Caco-2 (cell line): Measurements from ENCODE around the gene KRT2. TPM values are rescaled to one million over a fixed set of nuclear protein-coding genes. Genes with fewer than 3 reads are reported as not detected.

Experiments
- BruUV-seq: library from RNA; stranded (reverse); fragments of 400-500 nt; replicated peaks from 2 replicates; lab custom pipeline; 2021; lab: Mats Ljungman, UMichigan
- CTCF ChIA-PET: fragments of 300-600 bp; sonication (Branson Sonifier 250); formaldehyde crosslinking; loops from one replicate; lab custom pipeline; 2022; ENCODE audit warnings: antibody characterized with exemption; lab: Charles Lee
- POLR2A ChIA-PET: fragments of 300-600 bp; sonication (Branson Sonifier 250); formaldehyde crosslinking; loops from one replicate; lab custom pipeline; 2022; ENCODE audit warnings: antibody characterized with exemption; lab: Charles Lee
- DNase-seq, 2 experiments: peaks; one replicate each; pipeline versions ENCODE4 v3.0.0 to v3.0.0-alpha.2; 2020 to 2022
- H3K27me3 ChIP-seq: replicated peaks from 2 replicates; pipeline ENCODE4 v1.6.0; 2011; ENCODE audit warnings: low read length; ENCODE audit not compliant: control insufficient read depth, insufficient read depth
- H3K36me3 ChIP-seq: 2 replicates; pipeline ENCODE4 v1.5.1; 2011; ENCODE audit warnings: low read length; ENCODE audit not compliant: control insufficient read depth, insufficient read depth
- H3K4me1 ChIP-seq: fragments of 250-450 bp; sonication (Bioruptor Pico); 2 replicates; pipeline ENCODE4 v1.5.1; 2020; ENCODE audit warnings: mild to moderate bottlenecking
- H3K4me3 ChIP-seq: 2 replicates; pipeline ENCODE4 v1.5.1; 2011; ENCODE audit warnings: low read depth, mild to moderate bottlenecking, control low read depth, low read length
- H3K9me3 ChIP-seq: fragments of 250-450 bp; sonication (Bioruptor Pico); 2 replicates; pipeline ENCODE4 v1.5.1; 2020; ENCODE audit warnings: mild to moderate bottlenecking, moderate library complexity
- H3K27ac Mint-ChIP-seq: one replicate; pipeline ENCODE4 v1.8.0; 2022; ENCODE audit warnings: mixed read lengths; ENCODE audit not compliant: unreplicated experiment
- H3K27me3 Mint-ChIP-seq: one replicate; pipeline ENCODE4 v1.8.0; 2022; ENCODE audit warnings: mixed read lengths; ENCODE audit not compliant: insufficient read depth, unreplicated experiment
- H3K36me3 Mint-ChIP-seq: one replicate; pipeline ENCODE4 v1.8.0; 2022; ENCODE audit warnings: mild to moderate bottlenecking, mixed read lengths; ENCODE audit not compliant: insufficient read depth, unreplicated experiment
- H3K4me1 Mint-ChIP-seq: one replicate; pipeline ENCODE4 v1.8.0; 2022; ENCODE audit warnings: low read depth, mixed read lengths; ENCODE audit not compliant: unreplicated experiment
- H3K4me3 Mint-ChIP-seq: one replicate; pipeline ENCODE4 v1.8.0; 2022; ENCODE audit warnings: mild to moderate bottlenecking, moderate library complexity, mixed read lengths; ENCODE audit not compliant: unreplicated experiment
- H3K9me3 Mint-ChIP-seq: one replicate; pipeline ENCODE4 v1.8.0; 2022; ENCODE audit warnings: mixed read lengths; ENCODE audit not compliant: unreplicated experiment
- CTCF ChIP-seq, 2 experiments: fragments of 200-600 bp in 1 of 2; IDR thresholded peaks; 1 replicate in 1 of 2; 2 replicates in 1 of 2; pipeline versions ENCODE4 v1.5.1 to v1.8.0; 2011 to 2022; ENCODE audit warnings: antibody characterized with exemption in 1 of 2, control low read depth in 1 of 2, inconsistent platforms in 1 of 2, low read depth in 1 of 2, low read length in 1 of 2, mild to moderate bottlenecking in 1 of 2, moderate library complexity in 1 of 2; ENCODE audit not compliant: insufficient read depth in 1 of 2, severe bottlenecking in 1 of 2, unreplicated experiment in 1 of 2
- intact Hi-C: fragments of 100-400 bp; cut with micrococcal nuclease; formaldehyde crosslinking; loops from one replicate; pipeline ENCODE4 v1.10.0; 2022; ENCODE audit not compliant: unreplicated experiment
- total RNA-seq: library from RNA; stranded (reverse); gene quantifications from 2 replicates; pipeline ENCODE4 v1.2.3, GENCODE V29; 2022

The KRT2 gene
- total RNA-seq, 1 experiment from 2014 or later = not detected

GRCh38 chr12:52633383-52633782, 18.6 kb downstream of the KRT2 start:
- Mint-ChIP-seq H3K36me3 (no peaks in the 10 kb centered on the region), H3K27ac (no peak overlapping the region), H3K9me3 (no peaks in the 10 kb centered on the region), H3K4me3 (no peak overlapping the region), H3K4me1 (no peaks in the 10 kb centered on the region), H3K27me3 (no peaks in the 10 kb centered on the region)
- no peaks in the 10 kb centered on the region for H3K27me3 ChIP-seq
- no peak overlapping the region for H3K4me3 ChIP-seq
- BruUV-seq = no TSS peak
- DNase-seq = no peak
- no peaks in the 10 kb centered on the region for H3K9me3 ChIP-seq
- no peaks in the 10 kb centered on the region for H3K36me3 ChIP-seq
- intact Hi-C loops = no loop called here
- H3K4me1 ChIP-seq = no peaks in the 10 kb centered on the region
- POLR2A ChIA-PET = no interaction called here
- no peak for TF ChIP-seq CTCF (IDR thresholded peaks at IDR 0.05; ENCODE audit: insufficient read depth in 1 of 2, low read depth in 1 of 2, low read length in 1 of 2, severe bottlenecking in 1 of 2, unreplicated experiment in 1 of 2)
- CTCF ChIA-PET = no interaction called here

DNA sequence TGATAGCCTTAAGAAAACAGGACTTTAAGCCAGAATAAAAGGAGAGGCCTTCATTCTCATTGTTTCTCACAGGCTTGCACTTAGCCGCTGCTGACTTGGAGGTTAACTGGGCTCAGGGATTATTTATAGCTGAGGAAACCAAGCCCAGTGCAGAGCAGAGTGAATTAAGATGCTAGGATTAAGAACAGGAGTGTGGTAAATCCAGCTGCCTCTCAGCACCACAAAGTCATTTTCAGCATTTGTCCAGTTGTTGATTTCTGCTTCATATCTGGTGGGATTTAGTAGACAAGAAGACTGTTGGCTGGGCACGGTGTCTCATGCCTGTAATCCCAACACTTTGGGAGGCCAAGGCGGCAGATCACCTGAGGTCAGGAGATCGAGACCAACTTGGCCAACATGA, 19.4 kb downstream of the KRT2 start:
- Histone ChIP-seq H3K9me3 (no peaks in the 10 kb centered on the region), H3K4me1 (no peaks in the 10 kb centered on the region), H3K27me3 (no peaks in the 10 kb centered on the region), H3K36me3 (no peaks in the 10 kb centered on the region), H3K4me3 (no peak overlapping the region)
- Mint-ChIP-seq H3K9me3 (no peaks in the 10 kb centered on the region), H3K4me1 (no peaks in the 10 kb centered on the region), H3K27ac (no peak overlapping the region), H3K4me3 (no peak overlapping the region), H3K36me3 (no peaks in the 10 kb centered on the region), H3K27me3 (no peaks in the 10 kb centered on the region)
- POLR2A ChIA-PET = no interaction called here
- intact Hi-C loops = no loop called here
- CTCF ChIA-PET = no interaction called here
- no peak for DNase-seq
- no TSS peak for BruUV-seq
- TF ChIP-seq CTCF (IDR thresholded peaks at IDR 0.05; ENCODE audit: insufficient read depth in 1 of 2, low read depth in 1 of 2, low read length in 1 of 2, severe bottlenecking in 1 of 2, unreplicated experiment in 1 of 2) = no peak

- H3K36me3 Mint-ChIP-seq = no peaks in the 10 kb centered on the region
- no peak for TF ChIP-seq CTCF (IDR thresholded peaks at IDR 0.05; ENCODE audit: insufficient read depth in 1 of 2, low read depth in 1 of 2, low read length in 1 of 2, severe bottlenecking in 1 of 2, unreplicated experiment in 1 of 2)
- no peaks in the 10 kb centered on the region for H3K9me3 ChIP-seq
- ChIA-PET POLR2A (no interaction called here), CTCF (no interaction called here)
- no peaks in the 10 kb centered on the region for H3K27me3 Mint-ChIP-seq
- no peak overlapping the region for H3K4me3 ChIP-seq
- intact Hi-C loops = no loop called here
- no peaks in the 10 kb centered on the region for H3K27me3 ChIP-seq
- no peaks in the 10 kb centered on the region for H3K36me3 ChIP-seq
- no TSS peak for BruUV-seq
- H3K4me3 Mint-ChIP-seq = no peak overlapping the region
- no peaks in the 10 kb centered on the region for H3K4me1 Mint-ChIP-seq
- no peaks in the 10 kb centered on the region for H3K4me1 ChIP-seq
- no peaks in the 10 kb centered on the region for H3K9me3 Mint-ChIP-seq
- no peak for DNase-seq
- no peak overlapping the region for H3K27ac Mint-ChIP-seq
These were observed 20.1 kb downstream of the KRT2 start for GRCh38 chr12:52631676-52632459.
